Endothelial cell of umbilical vein (primary cell): ENCODE measurements around the gene PTGES2. TPM values are rescaled to one million over a fixed set of nuclear protein-coding genes. Genes with fewer than 3 reads are reported as not detected.

ENCODE experiments used
- BruUV-seq: library from RNA; stranded (reverse); fragments of 400-500 nt; replicated peaks from 2 replicates; lab custom pipeline; 2021; lab: Mats Ljungman, UMichigan
- CTCF ChIA-PET: fragments of 300-600, 350-600 bp; sonication (Branson Sonifier 250); formaldehyde crosslinking; loops from one replicate; lab custom pipeline; 2021; ENCODE audit warnings: antibody characterized with exemption, inconsistent platforms; lab: Charles Lee
- POLR2A ChIA-PET: fragments of 300-600, 350-600 bp; sonication (Branson Sonifier 250); formaldehyde crosslinking; loops from one replicate; lab custom pipeline; 2021; ENCODE audit warnings: antibody characterized with exemption, inconsistent platforms; lab: Charles Lee
- DNase-seq: peaks from one replicate; pipeline ENCODE4 v3.0.0-alpha.2; 2011; ENCODE audit warnings: low read depth, low spot score
- FAIRE-seq: peaks from 2 replicates; lab custom pipeline; 2011; peaks lifted over from hg19 to GRCh38; lab: Jason Lieb, UNC
- H2AFZ ChIP-seq: 2 replicates; pipeline ENCODE4 v1.6.0; 2012; ENCODE audit warnings: low read depth, low read length, control low read depth, inconsistent platforms
- H3K27ac ChIP-seq: 2 replicates; pipeline ENCODE4 v1.5.1; 2011; ENCODE audit warnings: low read depth, mild to moderate bottlenecking, control low read depth, low read length, moderate library complexity; ENCODE audit not compliant: insufficient read depth
- H3K27me3 ChIP-seq, 2 experiments: 2 replicates each; pipeline versions ENCODE4 v1.6.0 to v1.6.1; 2011; ENCODE audit warnings: low read length in 2 of 2, mixed read lengths in 1 of 2; ENCODE audit not compliant: control insufficient read depth in 2 of 2, insufficient read depth in 2 of 2
- H3K36me3 ChIP-seq, 2 experiments: 2 replicates in 1 of 2; 3 replicates in 1 of 2; pipeline ENCODE4 v1.5.1; 2011; ENCODE audit warnings: low read length in 2 of 2, mild to moderate bottlenecking in 1 of 2, moderate library complexity in 1 of 2; ENCODE audit not compliant: control insufficient read depth in 2 of 2, insufficient read depth in 2 of 2; ENCODE audit errors: extremely low read depth in 1 of 2
- H3K4me1 ChIP-seq: 3 replicates; pipeline ENCODE4 v1.5.1; 2011; ENCODE audit warnings: mild to moderate bottlenecking, low read length; ENCODE audit not compliant: control insufficient read depth, insufficient read depth; ENCODE audit errors: extremely low read depth
- H3K4me2 ChIP-seq: 2 replicates; pipeline ENCODE4 v1.6.1; 2011; ENCODE audit warnings: low read length, control low read depth, mixed read lengths; ENCODE audit not compliant: insufficient read depth
- H3K4me3 ChIP-seq, 3 experiments: fragments of 200-600 bp in 1 of 3; sonication (generic), shearing (Covaris generic) in 1 of 3; replicated peaks in 1 of 3; 2 replicates each; pipeline ENCODE4 v1.5.1; 2011 to 2016; ENCODE audit warnings: control low read depth in 3 of 3, low read length in 3 of 3, mild to moderate bottlenecking in 2 of 3, inconsistent platforms in 1 of 3, low read depth in 1 of 3, moderate library complexity in 1 of 3; ENCODE audit not compliant: insufficient read depth in 1 of 3
- H3K79me2 ChIP-seq: 2 replicates; pipeline ENCODE4 v1.6.0; 2012; ENCODE audit warnings: low read length, inconsistent platforms; ENCODE audit not compliant: control insufficient read depth, insufficient read depth
- H3K9ac ChIP-seq: replicated peaks from 2 replicates; pipeline ENCODE3; 2011; ENCODE audit warnings: low read length, control low read depth; ENCODE audit not compliant: insufficient read depth; ENCODE audit errors: extremely low read depth
- H3K9me1 ChIP-seq: replicated peaks from 3 replicates; pipeline ENCODE4 v1.6.0; 2011; ENCODE audit warnings: mild to moderate bottlenecking, low read length; ENCODE audit not compliant: control insufficient read depth, insufficient read depth; ENCODE audit errors: extremely low read depth
- H3K9me3 ChIP-seq: replicated peaks from 2 replicates; pipeline ENCODE4 v1.5.1; 2012; ENCODE audit warnings: low read length, inconsistent platforms; ENCODE audit not compliant: control insufficient read depth, insufficient read depth
- H4K20me1 ChIP-seq: replicated peaks from 2 replicates; pipeline ENCODE3; 2011; ENCODE audit warnings: mild to moderate bottlenecking, low read length; ENCODE audit not compliant: control insufficient read depth, insufficient read depth; ENCODE audit errors: extremely low read depth
- EZH2 ChIP-seq: IDR thresholded peaks from 2 replicates; pipeline ENCODE4 v1.6.1; 2012; ENCODE audit warnings: borderline replicate concordance, low read depth, mild to moderate bottlenecking, moderate library complexity, low read length, inconsistent platforms; ENCODE audit not compliant: severe bottlenecking
- FOS ChIP-seq: IDR thresholded peaks from 2 replicates; pipeline ENCODE4 v1.6.1; 2011; ENCODE audit warnings: mild to moderate bottlenecking, low read length, moderate library complexity, borderline replicate concordance; ENCODE audit not compliant: insufficient read depth
- GATA2 ChIP-seq: IDR thresholded peaks from 2 replicates; pipeline ENCODE4 v1.7.0; 2011; ENCODE audit warnings: low read depth, mild to moderate bottlenecking, moderate library complexity, mixed read lengths, low read length; ENCODE audit not compliant: insufficient read length, insufficient read depth
- JUN ChIP-seq: IDR thresholded peaks from 2 replicates; pipeline ENCODE4 v1.6.1; 2011; ENCODE audit warnings: borderline replicate concordance, low read depth; ENCODE audit not compliant: insufficient read length, insufficient read depth
- MAX ChIP-seq: IDR thresholded peaks from 2 replicates; pipeline ENCODE4 v1.6.1; 2011; ENCODE audit not compliant: insufficient read depth, insufficient read length
- MYC ChIP-seq: IDR thresholded peaks from one replicate; pipeline ENCODE4 v1.6.1; 2011; ENCODE audit warnings: mild to moderate bottlenecking, low read depth, low read length
- POLR2A ChIP-seq: IDR thresholded peaks from 2 replicates; pipeline ENCODE4 v1.6.1; 2012; ENCODE audit warnings: low read depth, mild to moderate bottlenecking, control low read depth, low read length
- POLR2AphosphoS5 ChIP-seq: IDR thresholded peaks from 2 replicates; pipeline ENCODE4 v1.6.1; 2012; ENCODE audit warnings: low read depth, mild to moderate bottlenecking, control low read depth, low read length, moderate library complexity; ENCODE audit not compliant: insufficient read depth
- dilution Hi-C: fragments of 300-500 bp; cut with MboI; formaldehyde crosslinking; loops from one replicate; pipeline ENCODE4 v1.15.0; 2019; ENCODE audit warnings: low sequenced_read_pairs; ENCODE audit not compliant: extremely low pct_ligation_motif_present
- intact Hi-C: fragments of 100-400 bp; cut with micrococcal nuclease; formaldehyde crosslinking; loops from one replicate; pipeline ENCODE4 v1.10.0; 2022
- polyA plus RNA-seq, 4 experiments: library from polyadenylated mRNA; depleted of rRNA in 3 of 4; stranded (reverse) in 3 of 4; unstranded in 1 of 4; fragments of >200 nt; gene quantifications; 2 replicates each; pipeline versions ENCODE4 v1.2.1 to v1.2.3, GENCODE V29; 2011 to 2012; ENCODE audit warnings: missing spikeins in 1 of 4
- total RNA-seq: library from RNA; stranded (reverse); gene quantifications from 2 replicates; pipeline ENCODE4 v1.2.3, GENCODE V29; 2021
- TF ChIP-seq, protein P1 (sequence below), 2 donors: IDR thresholded peaks; 1 replicate in 1 of 2; 2 replicates in 1 of 2; pipeline ENCODE4 v1.5.1; 2011; ENCODE audit warnings: low read length in 2 of 2, mild to moderate bottlenecking in 2 of 2, moderate library complexity in 2 of 2, control low read depth in 1 of 2, inconsistent platforms in 1 of 2, low read depth in 1 of 2; ENCODE audit not compliant: insufficient read depth in 1 of 2; ENCODE audit errors: extremely low read depth in 1 of 2

PTGES2 gene
- total and polyA plus RNA-seq, 2 donors (not counting 3 experiments of a cell fraction or from before 2014, with no cell fraction given): 64.2 to 69.9 TPM

GRCh38 chr9:128105538-128106175 lies 21.9 kb downstream of the PTGES2 start:
- CTCF ChIA-PET: interaction anchor here (1.9 to 2.7 kb wide), 2 partner anchors 12 to 14 kb away, joined by 5 to 19 read pairs; no protein-coding TSS in a partner anchor
- POLR2A ChIA-PET: no interaction called here
- BruUV-seq: no TSS peak

More at GRCh38 chr9:128105538-128106175, 21.9 kb downstream of the PTGES2 start:
- H3K4me1 ChIP-seq: peaks cover 7% of the 10 kb centered on the region
- no peaks in the 10 kb centered on the region for H3K9me1 ChIP-seq
- no peak overlapping the region for H3K4me2 ChIP-seq
- H3K9me3 ChIP-seq: no peaks in the 10 kb centered on the region
- no peak overlapping the region for H3K27ac ChIP-seq
- peaks cover 16 to 53% of the 10 kb centered on the region in 2 experiments for H3K36me3 ChIP-seq
- DNase-seq (no peak), FAIRE-seq (no peak)
- no peak overlapping the region for H3K9ac ChIP-seq
- dilution Hi-C loops: no loop called here
- H4K20me1 ChIP-seq: no peaks in the 10 kb centered on the region
- intact Hi-C loops: no loop called here
- TF ChIP-seq JUN (no peak), POLR2AphosphoS5 (no peak), POLR2A (no peak), MAX (no peak), GATA2 (no peak), EZH2 (no peak), FOS (no peak), MYC (no peak)
- TF ChIP-seq, protein P1, sequence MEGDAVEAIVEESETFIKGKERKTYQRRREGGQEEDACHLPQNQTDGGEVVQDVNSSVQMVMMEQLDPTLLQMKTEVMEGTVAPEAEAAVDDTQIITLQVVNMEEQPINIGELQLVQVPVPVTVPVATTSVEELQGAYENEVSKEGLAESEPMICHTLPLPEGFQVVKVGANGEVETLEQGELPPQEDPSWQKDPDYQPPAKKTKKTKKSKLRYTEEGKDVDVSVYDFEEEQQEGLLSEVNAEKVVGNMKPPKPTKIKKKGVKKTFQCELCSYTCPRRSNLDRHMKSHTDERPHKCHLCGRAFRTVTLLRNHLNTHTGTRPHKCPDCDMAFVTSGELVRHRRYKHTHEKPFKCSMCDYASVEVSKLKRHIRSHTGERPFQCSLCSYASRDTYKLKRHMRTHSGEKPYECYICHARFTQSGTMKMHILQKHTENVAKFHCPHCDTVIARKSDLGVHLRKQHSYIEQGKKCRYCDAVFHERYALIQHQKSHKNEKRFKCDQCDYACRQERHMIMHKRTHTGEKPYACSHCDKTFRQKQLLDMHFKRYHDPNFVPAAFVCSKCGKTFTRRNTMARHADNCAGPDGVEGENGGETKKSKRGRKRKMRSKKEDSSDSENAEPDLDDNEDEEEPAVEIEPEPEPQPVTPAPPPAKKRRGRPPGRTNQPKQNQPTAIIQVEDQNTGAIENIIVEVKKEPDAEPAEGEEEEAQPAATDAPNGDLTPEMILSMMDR (IDR thresholded peaks at IDR 0.05; ENCODE audit: extremely low read depth in 1 of 2, insufficient read depth in 1 of 2, low read depth in 1 of 2, low read length in 2 of 2): no peak
- H3K79me2 ChIP-seq: peaks cover 5% of the 10 kb centered on the region
- no peak overlapping the region for H3K4me3 ChIP-seq
- H3K27me3 ChIP-seq: no peaks in the 10 kb centered on the region
- no peak overlapping the region for H2AFZ ChIP-seq
